Upper lobe of right lung (tissue), 1 donor: ENCODE data around the gene CCNY. TPM values are rescaled to one million over a fixed set of nuclear protein-coding genes. Genes with fewer than 3 reads are reported as not detected.

Source experiments
- ATAC-seq: fragments of 200-7000 bp; cut with Tn5 transposase; one replicate; pipeline ENCODE4 v1.9.1; 2020; ENCODE audit warnings: mild to moderate bottlenecking, moderate library complexity
- DNase-seq: peaks from one replicate; pipeline ENCODE4 v3.0.0-alpha.2; 2020
- H3K27ac ChIP-seq: fragments of 200-600 bp; one replicate; pipeline ENCODE4 v1.8.0; 2022
- H3K27me3 ChIP-seq: fragments of 200-600 bp; one replicate; pipeline ENCODE4 v1.8.0; 2022; ENCODE audit warnings: mild to moderate bottlenecking
- H3K36me3 ChIP-seq: fragments of 200-600 bp; one replicate; pipeline ENCODE4 v1.8.0; 2022
- H3K4me1 ChIP-seq: fragments of 200-600 bp; one replicate; pipeline ENCODE4 v1.8.0; 2022
- H3K4me3 ChIP-seq: fragments of 200-600 bp; one replicate; pipeline ENCODE4 v1.8.0; 2022; ENCODE audit warnings: mild to moderate bottlenecking
- H3K9me3 ChIP-seq: fragments of 200-600 bp; one replicate; pipeline ENCODE4 v1.8.0; 2022
- intact Hi-C: fragments of 100-400 bp; cut with DNase I; formaldehyde crosslinking; loops from one replicate; pipeline ENCODE4 v1.11.0; 2022
- total RNA-seq: library from RNA; stranded (reverse); fragmentation: NEBNext Ultra II Directional; extraction: Animal tissue kit (Norgen Biotek cat#: 25700); gene quantifications from one replicate; pipeline ENCODE4 v1.2.1, GENCODE V29; 2021
- TF ChIP-seq, protein P1 (sequence below): fragments of 200-600 bp; IDR thresholded peaks from one replicate; pipeline ENCODE4 v1.8.0; 2022; ENCODE audit warnings: antibody characterized with exemption
- donor health status: DM: no; HTN: yes; CAD: no; lungs with severe emphysema.

The CCNY gene
- total RNA-seq, 1 donor from 2014 or later, result 85.4 TPM

DNA sequence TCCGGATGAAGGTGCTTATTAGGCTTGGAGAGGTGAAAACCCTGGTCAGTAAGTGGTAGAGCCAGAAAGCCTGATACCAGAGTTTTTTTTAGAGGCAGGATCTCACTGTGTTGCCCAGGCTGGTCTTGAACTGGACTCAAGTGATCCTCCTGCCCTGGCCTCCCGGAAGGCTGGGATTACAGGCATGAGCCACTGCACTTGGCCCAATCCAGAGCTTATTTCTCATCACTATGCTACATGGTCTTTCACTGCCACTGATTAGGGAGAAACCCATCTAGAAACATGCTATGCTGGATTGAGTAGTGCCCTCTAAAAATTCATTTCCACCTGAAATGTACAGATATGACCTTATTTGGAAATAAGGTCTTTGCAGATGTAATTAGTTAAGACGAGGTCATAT is 240.4 kb downstream of the CCNY start:
- no peaks in the 10 kb centered on the region for H3K27me3 ChIP-seq
- no peak for ATAC-seq
- H3K4me3 ChIP-seq, result no peak overlapping the region
- no peaks in the 10 kb centered on the region for H3K9me3 ChIP-seq
- intact Hi-C loops, result no loop called here
- TF ChIP-seq, protein P1, sequence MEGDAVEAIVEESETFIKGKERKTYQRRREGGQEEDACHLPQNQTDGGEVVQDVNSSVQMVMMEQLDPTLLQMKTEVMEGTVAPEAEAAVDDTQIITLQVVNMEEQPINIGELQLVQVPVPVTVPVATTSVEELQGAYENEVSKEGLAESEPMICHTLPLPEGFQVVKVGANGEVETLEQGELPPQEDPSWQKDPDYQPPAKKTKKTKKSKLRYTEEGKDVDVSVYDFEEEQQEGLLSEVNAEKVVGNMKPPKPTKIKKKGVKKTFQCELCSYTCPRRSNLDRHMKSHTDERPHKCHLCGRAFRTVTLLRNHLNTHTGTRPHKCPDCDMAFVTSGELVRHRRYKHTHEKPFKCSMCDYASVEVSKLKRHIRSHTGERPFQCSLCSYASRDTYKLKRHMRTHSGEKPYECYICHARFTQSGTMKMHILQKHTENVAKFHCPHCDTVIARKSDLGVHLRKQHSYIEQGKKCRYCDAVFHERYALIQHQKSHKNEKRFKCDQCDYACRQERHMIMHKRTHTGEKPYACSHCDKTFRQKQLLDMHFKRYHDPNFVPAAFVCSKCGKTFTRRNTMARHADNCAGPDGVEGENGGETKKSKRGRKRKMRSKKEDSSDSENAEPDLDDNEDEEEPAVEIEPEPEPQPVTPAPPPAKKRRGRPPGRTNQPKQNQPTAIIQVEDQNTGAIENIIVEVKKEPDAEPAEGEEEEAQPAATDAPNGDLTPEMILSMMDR, result no peak
- DNase-seq, result no peak
- no peak overlapping the region for H3K27ac ChIP-seq
- H3K36me3 ChIP-seq, result peaks cover 24% of the 10 kb centered on the region
- no peaks in the 10 kb centered on the region for H3K4me1 ChIP-seq

DNA sequence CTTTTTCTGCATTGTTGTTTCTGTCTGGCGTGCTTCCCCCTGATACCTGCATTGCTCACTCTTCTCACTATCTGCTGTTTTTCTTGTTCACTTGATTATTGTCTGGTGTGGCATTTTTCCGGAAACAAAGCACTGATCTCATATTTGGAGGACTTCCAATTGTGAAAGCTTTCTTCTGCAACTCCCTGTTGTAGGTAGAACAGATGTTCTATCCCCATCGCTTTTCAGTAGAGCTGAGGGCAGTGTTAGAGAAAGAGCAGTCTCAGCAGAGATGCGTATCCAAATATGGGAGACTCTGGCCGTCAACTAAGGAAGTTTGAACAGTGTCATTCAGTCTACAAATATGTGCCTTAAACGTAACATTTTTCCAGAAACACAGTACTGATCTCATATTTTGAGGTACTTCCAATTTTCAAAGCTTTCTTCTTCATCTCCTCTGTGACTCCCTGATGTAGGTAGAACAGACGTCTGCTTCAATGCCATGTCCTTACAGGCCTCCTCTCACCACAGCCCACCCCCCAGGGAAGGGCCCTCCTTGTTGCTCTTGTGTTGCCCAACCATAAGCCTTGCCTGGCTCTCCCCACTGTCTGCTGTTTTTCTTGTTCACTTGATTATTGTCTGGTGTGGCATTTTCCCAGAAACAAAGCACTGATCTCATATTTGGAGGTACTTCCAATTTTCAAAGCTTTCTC is 241.8 kb downstream of the CCNY start:
- Histone ChIP-seq H3K9me3 (no peaks in the 10 kb centered on the region), H3K4me3 (no peak overlapping the region), H3K27ac (no peak overlapping the region), H3K27me3 (no peaks in the 10 kb centered on the region), H3K4me1 (no peaks in the 10 kb centered on the region), H3K36me3 (peaks cover 19% of the 10 kb centered on the region)
- ATAC-seq (no peak), DNase-seq (no peak)
- intact Hi-C loops, result no loop called here
- TF ChIP-seq, protein P1, result no peak

DNA sequence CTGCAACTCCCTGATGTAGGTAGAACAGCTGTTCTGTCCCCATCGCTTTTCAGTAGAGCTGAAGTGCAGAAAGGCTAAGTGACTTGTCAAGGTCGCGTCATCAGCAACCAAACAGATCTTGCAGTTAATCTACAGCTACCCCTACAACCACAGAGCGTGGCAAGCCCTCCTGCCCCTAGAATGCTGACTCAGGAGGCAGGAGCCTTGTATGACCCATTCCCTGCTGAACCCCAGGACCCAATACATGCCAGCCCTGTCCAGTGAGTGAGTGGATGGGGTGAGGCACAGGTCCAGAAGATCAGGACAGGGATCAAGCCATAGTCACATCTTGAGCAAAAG is 242.3 kb downstream of the CCNY start:
- no peak overlapping the region for H3K4me3 ChIP-seq
- peaks cover 14% of the 10 kb centered on the region for H3K36me3 ChIP-seq
- no peaks in the 10 kb centered on the region for H3K27me3 ChIP-seq
- H3K9me3 ChIP-seq, result no peaks in the 10 kb centered on the region
- no peaks in the 10 kb centered on the region for H3K4me1 ChIP-seq
- TF ChIP-seq, protein P1, result no peak
- DNase-seq (no peak), ATAC-seq (peak; percentile 14)
- intact Hi-C loops, result no loop called here
- H3K27ac ChIP-seq, result no peak overlapping the region

DNA sequence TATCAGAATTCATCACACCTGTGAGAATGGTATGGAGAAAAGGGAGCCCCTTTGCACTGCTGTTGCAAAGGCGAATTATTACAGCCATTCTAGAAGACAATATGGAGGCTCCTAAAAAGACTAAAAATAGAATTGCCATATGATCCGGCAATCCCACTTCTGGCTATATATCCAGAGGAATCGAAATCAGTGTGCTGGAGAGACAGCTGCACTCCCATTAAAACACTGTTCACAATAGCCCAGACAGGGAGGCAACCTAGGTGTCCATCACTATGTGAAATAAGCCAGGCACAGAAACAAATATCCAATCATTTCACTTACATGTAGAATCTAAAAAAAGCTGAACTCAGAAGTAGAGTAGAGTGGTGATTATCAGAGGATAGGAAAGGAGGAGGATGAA is 242.8 kb downstream of the CCNY start:
- no peak for ATAC-seq
- Histone ChIP-seq H3K27me3 (no peaks in the 10 kb centered on the region), H3K4me3 (no peak overlapping the region), H3K4me1 (no peaks in the 10 kb centered on the region), H3K27ac (no peak overlapping the region), H3K9me3 (no peaks in the 10 kb centered on the region), H3K36me3 (peaks cover 11% of the 10 kb centered on the region)
- intact Hi-C loops, result no loop called here
- TF ChIP-seq, protein P1, result no peak
- DNase-seq, result no peak

DNA sequence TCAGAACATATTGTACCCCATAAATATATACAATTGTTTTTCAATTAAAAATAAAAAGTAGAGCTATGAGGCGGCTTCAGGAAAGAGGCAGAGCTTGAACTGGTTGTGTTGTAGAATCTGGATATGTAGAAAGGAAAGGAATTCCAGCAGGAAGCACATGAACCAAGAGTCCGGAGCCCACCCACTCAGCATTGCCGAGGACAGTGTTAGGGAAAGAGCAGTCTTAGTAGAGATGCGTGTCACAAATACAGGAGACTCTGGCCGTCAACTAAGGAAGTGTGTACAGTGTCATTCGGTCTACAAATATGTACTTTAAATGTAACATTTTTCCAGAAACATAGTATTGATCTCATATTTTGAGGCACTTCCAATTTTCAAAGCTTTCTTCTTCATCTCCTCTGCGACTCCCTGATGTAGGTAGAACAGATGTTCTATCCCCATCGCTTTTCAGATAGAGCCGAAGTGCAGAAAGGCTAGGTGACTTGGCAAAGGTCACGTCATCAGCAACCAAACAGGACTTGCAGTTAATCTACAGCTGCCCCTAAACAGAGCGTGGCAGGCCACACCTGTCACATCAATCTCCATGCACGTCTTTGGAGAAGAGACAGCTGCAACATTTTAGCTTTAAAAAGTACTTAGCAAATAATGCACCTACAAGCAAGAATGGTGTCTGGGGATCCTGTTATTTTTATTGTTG is 243.6 kb downstream of the CCNY start:
- Histone ChIP-seq H3K9me3 (no peaks in the 10 kb centered on the region), H3K36me3 (peaks cover 5% of the 10 kb centered on the region), H3K27me3 (no peaks in the 10 kb centered on the region), H3K27ac (no peak overlapping the region), H3K4me3 (no peak overlapping the region), H3K4me1 (no peaks in the 10 kb centered on the region)
- DNase-seq (no peak), ATAC-seq (no peak)
- intact Hi-C loops, result no loop called here
- TF ChIP-seq, protein P1, result no peak
